ENCODE data around the gene DCLK3. TPM values are rescaled to one million over a fixed set of nuclear protein-coding genes. Genes with fewer than 3 reads are reported as not detected.

The DCLK3 gene
- total RNA-seq, 1 donor from 2014 or later, result not detected

DNA sequence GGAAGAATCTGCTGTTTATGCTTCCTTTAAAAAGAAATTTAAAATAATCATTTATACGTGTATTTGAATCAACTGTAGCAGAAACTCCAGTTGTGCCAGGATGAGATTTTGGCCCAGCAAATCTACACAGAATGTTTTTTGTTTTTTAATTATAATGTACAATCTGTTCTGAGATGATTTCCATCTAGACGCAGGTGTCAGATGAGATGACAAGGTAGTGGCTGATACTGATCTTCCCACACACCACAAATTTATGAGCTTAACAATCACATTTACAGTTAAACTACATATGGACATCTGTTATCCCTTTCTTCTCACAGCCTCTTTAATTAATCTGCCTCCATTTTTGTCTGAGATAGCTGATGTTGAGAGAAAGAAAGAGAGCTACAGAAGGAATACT lies 23.6 kb downstream of the DCLK3 start:
- Histone ChIP-seq H3K4me2 (ENCODE audit: low read length) (no peak overlapping the region), H3K27me3 (ENCODE audit: insufficient read depth, low read length) (peaks cover 2% of the 10 kb centered on the region), H2AFZ (ENCODE audit: low read depth, low read length) (no peak overlapping the region), H3K79me2 (ENCODE audit: insufficient read depth, low read length) (no peaks in the 10 kb centered on the region), H3K36me3 (ENCODE audit: insufficient read depth, low read length) (no peaks in the 10 kb centered on the region), H3K9me3 (ENCODE audit: insufficient read depth, low read depth, low read length) (no peaks in the 10 kb centered on the region), H3K4me3 (ENCODE audit: insufficient read depth, low read depth, low read length) (no peak overlapping the region), H3K4me1 (ENCODE audit: insufficient read depth, low read length) (no peaks in the 10 kb centered on the region), H3K9ac (ENCODE audit: low read length) (no peak overlapping the region), H4K20me1 (ENCODE audit: insufficient read depth, low read length) (no peaks in the 10 kb centered on the region), H3K27ac (ENCODE audit: low read depth, low read length) (no peak overlapping the region)
- Mint-ChIP-seq H3K9me3 (ENCODE audit: unreplicated experiment) (no peaks in the 10 kb centered on the region), H3K4me1 (ENCODE audit: low read depth, unreplicated experiment) (no peaks in the 10 kb centered on the region), H3K4me3 (ENCODE audit: unreplicated experiment) (no peak overlapping the region), H3K27me3 (ENCODE audit: low read depth, unreplicated experiment) (peaks cover 5% of the 10 kb centered on the region), H3K27ac (ENCODE audit: unreplicated experiment) (no peak overlapping the region), H3K36me3 (ENCODE audit: low read depth, unreplicated experiment) (no peaks in the 10 kb centered on the region)
- DNase-seq (ENCODE audit: low read depth) (no peak), FAIRE-seq (no peak)
- TF ChIP-seq EZH2 (IDR thresholded peaks at IDR 0.05; ENCODE audit: insufficient read depth, low read length), result no peak
- TF ChIP-seq, protein P1, sequence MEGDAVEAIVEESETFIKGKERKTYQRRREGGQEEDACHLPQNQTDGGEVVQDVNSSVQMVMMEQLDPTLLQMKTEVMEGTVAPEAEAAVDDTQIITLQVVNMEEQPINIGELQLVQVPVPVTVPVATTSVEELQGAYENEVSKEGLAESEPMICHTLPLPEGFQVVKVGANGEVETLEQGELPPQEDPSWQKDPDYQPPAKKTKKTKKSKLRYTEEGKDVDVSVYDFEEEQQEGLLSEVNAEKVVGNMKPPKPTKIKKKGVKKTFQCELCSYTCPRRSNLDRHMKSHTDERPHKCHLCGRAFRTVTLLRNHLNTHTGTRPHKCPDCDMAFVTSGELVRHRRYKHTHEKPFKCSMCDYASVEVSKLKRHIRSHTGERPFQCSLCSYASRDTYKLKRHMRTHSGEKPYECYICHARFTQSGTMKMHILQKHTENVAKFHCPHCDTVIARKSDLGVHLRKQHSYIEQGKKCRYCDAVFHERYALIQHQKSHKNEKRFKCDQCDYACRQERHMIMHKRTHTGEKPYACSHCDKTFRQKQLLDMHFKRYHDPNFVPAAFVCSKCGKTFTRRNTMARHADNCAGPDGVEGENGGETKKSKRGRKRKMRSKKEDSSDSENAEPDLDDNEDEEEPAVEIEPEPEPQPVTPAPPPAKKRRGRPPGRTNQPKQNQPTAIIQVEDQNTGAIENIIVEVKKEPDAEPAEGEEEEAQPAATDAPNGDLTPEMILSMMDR (IDR thresholded peaks at IDR 0.05; ENCODE audit: insufficient read depth, low read depth, low read length), result no peak

DNA sequence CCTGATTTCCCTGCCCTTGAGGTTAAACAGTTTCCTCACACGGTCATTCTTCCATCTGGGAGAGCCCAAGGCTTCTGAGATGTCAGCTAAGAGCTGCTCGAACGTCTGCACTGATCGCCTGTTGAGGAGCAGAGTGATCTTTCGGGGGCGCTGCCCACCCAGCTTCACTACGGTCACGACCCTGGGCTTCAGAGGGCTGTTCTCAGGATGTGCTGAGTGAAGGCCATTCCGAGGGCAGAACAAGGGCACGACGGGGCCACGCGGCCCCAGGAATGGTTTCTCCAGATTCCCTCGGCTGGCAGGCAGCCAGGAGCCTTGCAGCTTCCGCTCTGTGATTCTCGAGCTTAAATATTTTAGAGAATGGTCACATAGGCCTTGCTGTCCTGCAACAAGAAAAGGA lies 25.7 kb downstream of the DCLK3 start:
- no peaks in the 10 kb centered on the region for H3K79me2 ChIP-seq (ENCODE audit: insufficient read depth, low read length)
- H3K27me3 ChIP-seq (ENCODE audit: insufficient read depth, low read length), result peaks cover 2% of the 10 kb centered on the region
- H3K4me3 Mint-ChIP-seq (ENCODE audit: unreplicated experiment), result no peak overlapping the region
- no peak overlapping the region for H3K4me2 ChIP-seq (ENCODE audit: low read length)
- H4K20me1 ChIP-seq (ENCODE audit: insufficient read depth, low read length), result no peaks in the 10 kb centered on the region
- no peak overlapping the region for H3K9ac ChIP-seq (ENCODE audit: low read length)
- H2AFZ ChIP-seq (ENCODE audit: low read depth, low read length), result no peak overlapping the region
- H3K36me3 ChIP-seq (ENCODE audit: insufficient read depth, low read length), result no peaks in the 10 kb centered on the region
- H3K27me3 Mint-ChIP-seq (ENCODE audit: low read depth, unreplicated experiment), result peaks cover 5% of the 10 kb centered on the region
- FAIRE-seq (no peak), DNase-seq (ENCODE audit: low read depth) (no peak)
- TF ChIP-seq, protein P1 (IDR thresholded peaks at IDR 0.05; ENCODE audit: insufficient read depth, low read depth, low read length), result no peak
- no peak for TF ChIP-seq EZH2 (IDR thresholded peaks at IDR 0.05; ENCODE audit: insufficient read depth, low read length)
- H3K9me3 Mint-ChIP-seq (ENCODE audit: unreplicated experiment), result no peaks in the 10 kb centered on the region
- H3K27ac Mint-ChIP-seq (ENCODE audit: unreplicated experiment), result no peak overlapping the region
- H3K36me3 Mint-ChIP-seq (ENCODE audit: low read depth, unreplicated experiment), result no peaks in the 10 kb centered on the region
- peaks cover 4% of the 10 kb centered on the region for H3K4me1 Mint-ChIP-seq (ENCODE audit: low read depth, unreplicated experiment)
- H3K27ac ChIP-seq (ENCODE audit: low read depth, low read length), result no peak overlapping the region
- H3K4me3 ChIP-seq (ENCODE audit: insufficient read depth, low read depth, low read length), result no peak overlapping the region
- no peaks in the 10 kb centered on the region for H3K4me1 ChIP-seq (ENCODE audit: insufficient read depth, low read length)
- H3K9me3 ChIP-seq (ENCODE audit: insufficient read depth, low read depth, low read length), result no peaks in the 10 kb centered on the region

DNA sequence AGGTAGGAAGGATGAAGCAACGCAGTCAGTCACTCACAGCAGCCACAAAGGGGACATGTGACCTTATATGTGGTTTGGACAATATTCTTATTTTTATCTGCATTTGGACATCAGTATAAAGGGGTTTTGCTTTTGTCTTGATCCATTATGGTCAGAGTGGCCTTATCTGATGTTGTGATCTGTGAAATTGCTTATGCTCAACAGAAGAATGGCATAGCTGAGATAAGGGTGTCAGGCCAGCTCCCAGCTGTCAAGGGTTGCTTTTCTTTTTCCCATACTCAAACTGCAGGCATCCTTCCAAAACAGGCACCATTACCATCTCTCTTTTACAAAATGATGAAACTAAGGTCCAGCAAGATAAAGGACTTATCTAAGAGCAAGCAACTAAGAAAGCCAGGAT lies 28.1 kb downstream of the DCLK3 start:
- no peaks in the 10 kb centered on the region for H3K9me3 ChIP-seq (ENCODE audit: insufficient read depth, low read depth, low read length)
- H3K79me2 ChIP-seq (ENCODE audit: insufficient read depth, low read length), result no peaks in the 10 kb centered on the region
- H3K36me3 ChIP-seq (ENCODE audit: insufficient read depth, low read length), result no peaks in the 10 kb centered on the region
- no peak overlapping the region for H3K4me2 ChIP-seq (ENCODE audit: low read length)
- H3K36me3 Mint-ChIP-seq (ENCODE audit: low read depth, unreplicated experiment), result no peaks in the 10 kb centered on the region
- FAIRE-seq (no peak), DNase-seq (ENCODE audit: low read depth) (peak; percentile 7)
- H3K9ac ChIP-seq (ENCODE audit: low read length), result no peak overlapping the region
- H3K4me3 Mint-ChIP-seq (ENCODE audit: unreplicated experiment), result no peak overlapping the region
- H3K27me3 Mint-ChIP-seq (ENCODE audit: low read depth, unreplicated experiment), result peaks cover 5% of the 10 kb centered on the region
- H3K27ac Mint-ChIP-seq (ENCODE audit: unreplicated experiment), result no peak overlapping the region
- H3K4me1 Mint-ChIP-seq (ENCODE audit: low read depth, unreplicated experiment), result peaks cover 12% of the 10 kb centered on the region
- no peaks in the 10 kb centered on the region for H3K9me3 Mint-ChIP-seq (ENCODE audit: unreplicated experiment)
- TF ChIP-seq, protein P1 (IDR thresholded peaks at IDR 0.05; ENCODE audit: insufficient read depth, low read depth, low read length), result no peak
- no peak for TF ChIP-seq EZH2 (IDR thresholded peaks at IDR 0.05; ENCODE audit: insufficient read depth, low read length)
- peaks cover 5% of the 10 kb centered on the region for H3K4me1 ChIP-seq (ENCODE audit: insufficient read depth, low read length)
- no peaks in the 10 kb centered on the region for H3K27me3 ChIP-seq (ENCODE audit: insufficient read depth, low read length)
- no peak overlapping the region for H3K4me3 ChIP-seq (ENCODE audit: insufficient read depth, low read depth, low read length)
- H2AFZ ChIP-seq (ENCODE audit: low read depth, low read length), result no peak overlapping the region
- H4K20me1 ChIP-seq (ENCODE audit: insufficient read depth, low read length), result no peaks in the 10 kb centered on the region
- H3K27ac ChIP-seq (ENCODE audit: low read depth, low read length), result no peak overlapping the region
